Thyroid gland (tissue), 4 donors: ENCODE measurements around the gene PRKCE. TPM values are rescaled to one million over a fixed set of nuclear protein-coding genes. Genes with fewer than 3 reads are reported as not detected.

Experiments
- DNase-seq, 2 donors: peaks; one replicate each; pipeline ENCODE4 v3.0.0-alpha.2; 2019
- H3K27ac ChIP-seq, 3 donors: fragments of 200-600 bp; sonication (generic); 1 replicate in 2 of 3; 2 replicates in 1 of 3; pipeline ENCODE4 v1.5.1; 2016 to 2019; ENCODE audit warnings: mild to moderate bottlenecking in 1 of 3, moderate library complexity in 1 of 3
- H3K27me3 ChIP-seq: fragments of 200-600 bp; sonication (generic); one replicate; pipeline ENCODE4 v1.5.1; 2019
- H3K36me3 ChIP-seq, 2 donors: fragments of 200-600 bp; sonication (generic); one replicate each; pipeline ENCODE4 v1.5.1; 2016 to 2019
- H3K4me1 ChIP-seq, 2 donors: fragments of 200-600 bp; sonication (generic); one replicate each; pipeline ENCODE4 v1.5.1; 2017 to 2019
- H3K4me3 ChIP-seq, 3 donors: fragments of 200-600 bp; sonication (generic); replicated peaks in 1 of 3; 1 replicate in 2 of 3; 2 replicates in 1 of 3; pipeline ENCODE4 v1.5.1; 2016; ENCODE audit warnings: mild to moderate bottlenecking in 1 of 3
- H3K9me3 ChIP-seq: fragments of 200-600 bp; sonication (generic); one replicate; pipeline ENCODE4 v1.5.1; 2017
- CTCF ChIP-seq, 6 experiments: fragments of 200-600 bp in 3 of 6; fragments of 450-650 bp in 3 of 6; sonication (generic) in 3 of 6; IDR thresholded peaks; one replicate each; pipeline ENCODE4 v1.5.1; 2016 to 2019; ENCODE audit warnings: antibody characterized with exemption in 6 of 6, mild to moderate bottlenecking in 2 of 6, inconsistent platforms in 1 of 6, moderate library complexity in 1 of 6
- POLR2A ChIP-seq, 2 donors: fragments of 450-650 bp; IDR thresholded peaks; one replicate each; pipeline ENCODE4 v1.6.1; 2017; ENCODE audit warnings: antibody characterized with exemption in 2 of 2, mild to moderate bottlenecking in 2 of 2, moderate library complexity in 1 of 2
- WGBS, 2 donors: methylation state at CpG; one replicate each; pipeline ENCODE4 v1.1.5; 2017; 5-methylcytosine and 5-hydroxymethylcytosine counted together
- intact Hi-C: fragments of 100-400 bp; cut with DNase I; formaldehyde crosslinking; loops from one replicate; pipeline ENCODE4 v1.15.1; 2023
- total RNA-seq, 4 donors: library from RNA; depleted of rRNA; stranded (reverse); fragments of >200 nt; gene quantifications; one replicate each; pipeline ENCODE4 v1.2.3, GENCODE V29; 2016

PRKCE gene
- total RNA-seq, 4 donors from 2014 or later = 8.4 to 35.3 (median 15.2) TPM

GRCh38 chr2:46095830-46096229 is 444.4 kb downstream of the PRKCE start:
- no peaks in the 10 kb centered on the region for H3K27me3 ChIP-seq
- no peak overlapping the region for H3K4me3 ChIP-seq
- whole genome bisulfite sequencing, 2 donors = 90 to 91% methylated on average over 1 of the region's 1 CpG
- peaks cover 25 to 41% of the 10 kb centered on the region in 2 donors for H3K4me1 ChIP-seq
- H3K36me3 ChIP-seq = no peaks in the 10 kb centered on the region
- intact Hi-C loops = no loop called here
- H3K9me3 ChIP-seq = no peaks in the 10 kb centered on the region
- H3K27ac ChIP-seq = peak overlapping the region in 2 of 3 donors; percentile 51 to 98
- DNase-seq = no peak
- TF ChIP-seq CTCF (IDR thresholded peaks at IDR 0.05) = no peak

- intact Hi-C loops = no loop called here
- H3K27ac ChIP-seq = peak overlapping the region in 2 of 3 donors; percentile 51 to 98
- WGBS, 2 donors = 93 to 95% methylated on average over 1 of the region's 1 CpG
These were observed 444.8 kb downstream of the PRKCE start for GRCh38 chr2:46096260-46096659.

GRCh38 chr2:46097714-46098480 is 446.4 kb downstream of the PRKCE start:
- DNase-seq = peak; percentile 79 to 84
- intact Hi-C loops = no loop called here
- Histone ChIP-seq H3K27me3 (no peaks in the 10 kb centered on the region), H3K36me3 (no peaks in the 10 kb centered on the region), H3K9me3 (no peaks in the 10 kb centered on the region), H3K27ac (peak overlapping the region; percentile 77 to 98 (median 92)), H3K4me1 (peaks cover 11 to 23% of the 10 kb centered on the region in 2 donors), H3K4me3 (no peak overlapping the region)
- WGBS, 2 donors = 6 to 26% methylated on average over 4 of the region's 4 CpGs
- TF ChIP-seq CTCF (IDR thresholded peaks at IDR 0.05) (no peak), POLR2A (IDR thresholded peaks at IDR 0.05) (peak in 1 of 2 donors; percentile 58)

More at GRCh38 chr2:46096260-46096659, 444.8 kb downstream of the PRKCE start:
- no peaks in the 10 kb centered on the region for H3K9me3 ChIP-seq
- no peak overlapping the region for H3K4me3 ChIP-seq
- H3K36me3 ChIP-seq = no peaks in the 10 kb centered on the region
- DNase-seq = no peak
- peaks cover 23 to 37% of the 10 kb centered on the region in 2 donors for H3K4me1 ChIP-seq
- TF ChIP-seq POLR2A (IDR thresholded peaks at IDR 0.05) (no peak), CTCF (IDR thresholded peaks at IDR 0.05) (no peak)
- no peaks in the 10 kb centered on the region for H3K27me3 ChIP-seq

GRCh38 chr2:46098621-46099062 is 447.2 kb downstream of the PRKCE start:
- TF ChIP-seq CTCF (IDR thresholded peaks at IDR 0.05) = no peak
- no peak for TF ChIP-seq POLR2A (IDR thresholded peaks at IDR 0.05)
- WGBS, 2 donors = 83 to 92% methylated on average over 1 of the region's 1 CpG
- Histone ChIP-seq H3K27me3 (no peaks in the 10 kb centered on the region), H3K9me3 (no peaks in the 10 kb centered on the region), H3K36me3 (no peaks in the 10 kb centered on the region), H3K4me3 (no peak overlapping the region), H3K4me1 (peaks cover 11 to 23% of the 10 kb centered on the region in 2 donors), H3K27ac (peak overlapping the region; percentile 77 to 98 (median 92))
- DNase-seq = no peak
- intact Hi-C loops = no loop called here

- Histone ChIP-seq H3K9me3 (no peaks in the 10 kb centered on the region), H3K36me3 (no peaks in the 10 kb centered on the region), H3K4me1 (peaks cover 11 to 17% of the 10 kb centered on the region in 2 donors), H3K27ac (no peak overlapping the region), H3K4me3 (no peak overlapping the region), H3K27me3 (no peaks in the 10 kb centered on the region)
- DNase-seq = no peak
- intact Hi-C loops = no loop called here
- 82 to 85% methylated on average over 9 of the region's 9 CpGs for WGBS, 2 donors
- TF ChIP-seq POLR2A (IDR thresholded peaks at IDR 0.05) (no peak), CTCF (IDR thresholded peaks at IDR 0.05) (no peak)
These were observed 450.2 kb downstream of the PRKCE start for GRCh38 chr2:46101557-46102220.
